ENCODE measurements around the gene FLYWCH1. TPM values are rescaled to one million over a fixed set of nuclear protein-coding genes. Genes with fewer than 3 reads are reported as not detected.

The FLYWCH1 gene
- polyA plus RNA-seq, 1 experiment: 25.4 TPM

DNA sequence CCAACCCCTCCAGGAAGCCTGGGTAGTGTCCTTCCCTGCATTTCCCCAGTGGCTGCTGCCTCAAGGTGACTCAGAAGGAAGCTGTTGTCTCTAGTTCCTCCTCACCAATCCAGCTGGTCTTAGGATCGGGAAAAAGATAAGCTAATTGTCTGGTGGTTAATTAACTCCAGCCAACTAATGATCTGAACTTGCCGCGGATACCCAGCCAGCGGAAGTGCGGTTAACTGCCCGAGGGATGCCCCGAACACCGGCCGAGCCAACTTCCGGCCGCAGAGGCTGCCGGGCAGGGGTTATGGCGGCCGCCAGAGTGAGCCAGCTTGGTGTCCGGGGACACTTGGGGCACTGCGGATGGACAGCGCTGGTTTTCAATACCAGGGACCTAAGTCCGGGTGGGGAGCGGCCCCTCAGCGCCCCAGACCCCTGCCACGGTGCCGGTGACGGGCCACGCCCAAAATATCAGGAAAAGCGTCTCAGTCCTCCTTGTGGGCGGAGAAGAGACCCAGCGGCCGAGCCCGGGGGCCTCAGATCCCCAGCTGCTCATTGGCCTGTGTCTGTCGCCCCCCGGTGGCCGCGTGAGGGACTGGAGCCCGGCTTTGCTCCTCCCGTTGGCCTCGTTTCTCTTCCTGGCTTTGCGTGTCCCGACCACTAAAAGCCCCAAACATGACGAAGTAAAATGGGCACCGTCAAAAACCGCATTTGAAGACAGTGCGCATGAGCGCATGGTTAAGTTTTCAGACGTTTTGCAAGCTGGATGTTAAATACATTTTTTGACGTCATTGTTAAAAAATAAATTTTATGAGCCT, 43.5 kb upstream of the FLYWCH1 start:
- peak overlapping the region; percentile 63 for H3K4me3 ChIP-seq (ENCODE audit: low read depth, low read length)

DNA sequence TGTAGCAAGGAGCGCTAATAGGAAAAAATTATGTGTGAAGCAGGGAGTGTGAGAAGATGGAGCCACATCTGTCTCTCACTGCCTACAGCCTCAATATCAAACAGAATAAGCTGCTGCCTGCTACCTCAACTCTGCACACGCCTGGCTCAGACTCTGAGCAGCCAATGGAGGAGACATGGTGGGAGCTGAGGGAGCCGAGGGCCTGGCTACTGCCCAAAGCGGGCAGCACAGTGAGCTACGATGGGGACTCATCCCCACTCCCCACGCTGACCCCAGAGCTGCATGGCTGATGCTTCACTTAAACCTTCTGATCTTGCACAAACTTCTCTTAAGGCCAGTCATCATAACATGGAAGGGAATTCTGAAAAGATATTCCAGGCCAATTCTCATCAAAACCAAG, 39.8 kb upstream of the FLYWCH1 start:
- no peak for TF ChIP-seq CTCF (IDR thresholded peaks at IDR 0.05; ENCODE audit: insufficient read depth, low read depth, low read length)
- POLR2A ChIA-PET: no interaction called here

More for the DNA sequence above, 43.5 kb upstream of the FLYWCH1 start:
- DNase-seq (ENCODE audit: low read depth): peak; percentile 64
- ChIA-PET POLR2A (interaction anchor here (0.6 kb wide), 1 partner anchor 96 kb away, joined by 3 read pairs; the partner anchor contains the start of gene KREMEN2), CTCF (interaction anchor here (0.6 to 10.8 kb wide), 29 partner anchors 10 to 219 kb away, joined by 3 to 201 read pairs (median 5); partner anchors contain the start of genes FLYWCH1 and FLYWCH2)
- Histone ChIP-seq H3K36me3 (ENCODE audit: control insufficient read depth, insufficient read depth, low read length) (no peaks in the 10 kb centered on the region), H3K27me3 (ENCODE audit: control insufficient read depth, insufficient read depth, low read length) (no peaks in the 10 kb centered on the region)
- TF ChIP-seq CTCF (IDR thresholded peaks at IDR 0.05; ENCODE audit: insufficient read depth, low read depth, low read length): peak; percentile 98

GRCh38 chr16:2874032-2874911, 37.5 kb upstream of the FLYWCH1 start:
- CTCF ChIA-PET: interaction anchor here (0.6 to 4.5 kb wide), 11 partner anchors 10 to 53 kb away, joined by 3 to 24 read pairs (median 4); partner anchors contain the start of gene FLYWCH1
- POLR2A ChIA-PET: no interaction called here
- no peak overlapping the region for H3K4me3 ChIP-seq (ENCODE audit: low read depth, low read length)
- DNase-seq (ENCODE audit: low read depth): no peak
- no peak for TF ChIP-seq CTCF (IDR thresholded peaks at IDR 0.05; ENCODE audit: insufficient read depth, low read depth, low read length)
- no peaks in the 10 kb centered on the region for H3K36me3 ChIP-seq (ENCODE audit: control insufficient read depth, insufficient read depth, low read length)
- H3K27me3 ChIP-seq (ENCODE audit: control insufficient read depth, insufficient read depth, low read length): no peaks in the 10 kb centered on the region

More for the DNA sequence above, 39.8 kb upstream of the FLYWCH1 start:
- Histone ChIP-seq H3K4me3 (ENCODE audit: low read depth, low read length) (no peak overlapping the region), H3K27me3 (ENCODE audit: control insufficient read depth, insufficient read depth, low read length) (no peaks in the 10 kb centered on the region), H3K36me3 (ENCODE audit: control insufficient read depth, insufficient read depth, low read length) (no peaks in the 10 kb centered on the region)
- no peak for DNase-seq (ENCODE audit: low read depth)
- CTCF ChIA-PET: interaction anchor here (0.7 to 10.8 kb wide), 5 partner anchors 11 to 55 kb away, joined by 3 to 201 read pairs (median 5); partner anchors contain the start of gene FLYWCH2

- no peaks in the 10 kb centered on the region for H3K36me3 ChIP-seq (ENCODE audit: control insufficient read depth, insufficient read depth, low read length)
- no peak for DNase-seq (ENCODE audit: low read depth)
- no peaks in the 10 kb centered on the region for H3K27me3 ChIP-seq (ENCODE audit: control insufficient read depth, insufficient read depth, low read length)
- CTCF ChIA-PET: interaction anchor here (0.6 to 4.5 kb wide), 12 partner anchors 9 to 123 kb away, joined by 3 to 24 read pairs (median 4); partner anchors contain the start of gene FLYWCH1
- POLR2A ChIA-PET: no interaction called here
- peak; percentile 97 for TF ChIP-seq CTCF (IDR thresholded peaks at IDR 0.05; ENCODE audit: insufficient read depth, low read depth, low read length)
- no peak overlapping the region for H3K4me3 ChIP-seq (ENCODE audit: low read depth, low read length)
These were observed 36.8 kb upstream of the FLYWCH1 start for GRCh38 chr16:2874912-2875362.

Data from BJ (cell line).